ENCODE data around the gene CDPF1.

The CDPF1 gene

GRCh38 chr22:46195487-46196165, 54.5 kb downstream of the CDPF1 start:
- FAIRE-seq: no peak
- no peak for DNase-seq (ENCODE audit: insufficient read length, low spot score)
- TF ChIP-seq PAX5 (IDR thresholded peaks at IDR 0.05; ENCODE audit: insufficient read depth, low read length, severe bottlenecking) (no peak), POLR2AphosphoS5 (IDR thresholded peaks at IDR 0.05; ENCODE audit: low read depth, low read length) (no peak), POU2F2 (IDR thresholded peaks at IDR 0.05; ENCODE audit: low read depth, low read length) (no peak), SPI1 (IDR thresholded peaks at IDR 0.05; ENCODE audit: low read depth, low read length) (no peak), TAF1 (IDR thresholded peaks at IDR 0.05; ENCODE audit: low read depth, low read length) (no peak), POLR2A (IDR thresholded peaks at IDR 0.05; ENCODE audit: low read depth, low read length) (no peak)
